Cardiac fibroblast (primary cell): ENCODE data around the gene RAB27A.
"Not testable (repeated sequence)": the region's sequence is repeated elsewhere in the genome, so short reads cannot be mapped to it uniquely, and the experiment has no call there.

Experiments used
- DNase-seq, 2 donors: peaks; one replicate each; pipeline versions ENCODE4 v3.0.0 to v3.0.0-alpha.2; 2010; ENCODE audit warnings: low read depth in 2 of 2
- H3K4me3 ChIP-seq, 2 donors: replicated peaks in 1 of 2; 1 replicate in 1 of 2; 2 replicates in 1 of 2; pipeline ENCODE4 v1.5.1; 2011; ENCODE audit warnings: low read depth in 2 of 2, low read length in 2 of 2, mild to moderate bottlenecking in 2 of 2, moderate library complexity in 1 of 2
- CTCF ChIP-seq: IDR thresholded peaks from one replicate; pipeline ENCODE4 v1.5.1; 2011; ENCODE audit warnings: low read depth, mild to moderate bottlenecking, low read length, inconsistent platforms

Gene RAB27A

GRCh38 chr15:55250392-55250791 lies 39.2 kb downstream of the RAB27A start:
- H3K4me3 ChIP-seq = no peak overlapping the region
- no peak for TF ChIP-seq CTCF
- DNase-seq = peak; percentile 89 to 93

- DNase-seq, H3K4me3 ChIP-seq: not testable (repeated sequence)
Measured at GRCh38 chr15:55249885-55250284, 39.7 kb downstream of the RAB27A start.

- TF ChIP-seq CTCF = no peak
- no peak for DNase-seq
- no peak overlapping the region for H3K4me3 ChIP-seq
Measured at GRCh38 chr15:55248895-55249294, 40.7 kb downstream of the RAB27A start.

GRCh38 chr15:55247766-55248427 lies 41.7 kb downstream of the RAB27A start:
- DNase-seq = no peak
- no peak overlapping the region for H3K4me3 ChIP-seq
- no peak for TF ChIP-seq CTCF

GRCh38 chr15:55247311-55247710 lies 42.3 kb downstream of the RAB27A start:
- no peak for TF ChIP-seq CTCF
- DNase-seq = no peak
- H3K4me3 ChIP-seq = no peak overlapping the region

GRCh38 chr15:55246567-55246966 lies 43.0 kb downstream of the RAB27A start:
- no peak overlapping the region for H3K4me3 ChIP-seq
- no peak for TF ChIP-seq CTCF
- no peak for DNase-seq

GRCh38 chr15:55245059-55245458 lies 44.6 kb downstream of the RAB27A start:
- DNase-seq = no peak
- H3K4me3 ChIP-seq = no peak overlapping the region
- no peak for TF ChIP-seq CTCF
